GM23248 (cell line): ENCODE measurements around the gene CYP3A5.

Experiments used
- EZH2 ChIP-seq: fragments of 200-600 bp; sonication (generic); IDR thresholded peaks from 2 replicates; pipeline ENCODE4 v1.6.1; 2018; ENCODE audit warnings: antibody characterized with exemption, mild to moderate bottlenecking; ENCODE audit not compliant: insufficient read depth, poor library complexity, severe bottlenecking
- EZH2phosphoT487 ChIP-seq: fragments of 200-600 bp; sonication (generic); IDR thresholded peaks from 2 replicates; pipeline ENCODE4 v1.6.1; 2018; ENCODE audit warnings: antibody characterized with exemption, moderate library complexity, mild to moderate bottlenecking, low read depth; ENCODE audit not compliant: insufficient read depth

DNA sequence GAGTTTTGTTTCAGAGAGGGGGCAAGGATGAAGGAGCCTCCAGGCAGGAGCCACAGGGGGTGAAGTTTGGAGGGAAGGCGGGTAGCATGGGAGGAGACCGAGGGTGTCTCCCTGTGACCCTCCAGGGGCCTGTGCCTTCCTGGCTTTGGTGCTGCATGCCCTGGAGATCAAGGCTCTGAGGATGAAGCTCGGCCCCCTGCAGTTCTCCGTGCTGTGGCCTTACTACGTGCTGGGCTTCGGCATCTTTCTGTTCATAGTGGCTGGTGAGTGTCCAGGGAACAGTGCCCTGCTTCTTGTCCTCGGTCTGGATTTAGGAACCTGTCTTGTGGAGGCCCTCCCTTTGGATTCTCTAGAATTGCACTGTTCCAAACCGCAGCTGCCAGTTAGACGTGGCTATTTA is 72.2 kb downstream of the CYP3A5 start:
- no peak for TF ChIP-seq EZH2
- TF ChIP-seq EZH2phosphoT487, result no peak
